ENCODE results near the gene NDEL1. TPM values are rescaled to one million over a fixed set of nuclear protein-coding genes. Genes with fewer than 3 reads are reported as not detected.

NDEL1 gene
- total RNA-seq, 1 experiment from 2014 or later = 28.6 TPM

DNA sequence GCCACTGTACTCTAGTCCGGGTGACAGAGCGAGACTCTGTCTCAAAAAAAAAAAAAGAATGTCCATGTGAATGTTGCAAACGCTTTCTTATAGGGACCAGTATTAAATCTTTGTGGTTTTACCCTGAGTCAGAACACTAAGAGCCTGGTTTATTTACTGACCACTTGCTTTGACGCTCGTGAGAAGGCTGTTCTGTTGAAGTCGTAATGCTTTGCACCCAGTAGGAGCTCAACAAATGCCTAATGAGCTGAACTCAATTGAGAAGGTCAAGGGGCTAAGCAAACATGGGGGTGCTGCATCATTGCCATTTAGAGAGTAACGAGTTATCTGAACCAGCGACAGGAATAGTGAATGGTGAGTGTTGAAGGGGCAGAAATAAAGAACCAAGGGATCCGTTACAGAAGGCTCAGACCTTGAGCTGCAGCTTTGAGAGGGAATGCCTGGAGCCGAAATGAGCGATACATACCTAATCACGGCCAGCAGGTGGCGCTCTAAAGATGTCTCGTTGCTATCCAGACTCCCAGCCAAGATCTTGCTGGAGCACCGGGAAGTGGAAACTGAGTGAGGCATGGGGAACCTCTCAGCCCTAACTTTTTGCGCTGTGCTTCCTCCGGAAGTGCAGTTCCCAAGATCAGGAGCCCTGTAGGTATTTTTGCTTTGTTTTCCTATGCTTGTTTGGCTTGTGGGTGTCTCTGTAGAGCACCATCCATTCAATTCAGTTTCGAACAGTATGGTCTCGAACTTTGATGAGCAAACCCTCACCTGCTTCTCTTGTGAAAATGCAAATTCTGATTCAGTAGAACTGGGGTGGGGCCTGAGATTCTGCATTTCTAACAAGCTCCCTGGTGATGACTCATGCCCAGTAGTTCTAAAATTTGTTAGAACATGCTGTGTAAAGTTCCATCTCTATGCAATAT is 25.5 kb upstream of the NDEL1 start:
- in situ Hi-C loops (cut with HindIII; ENCODE audit: low pct_unique_long_range_greater_than_20kb, low sequenced_read_pairs) = no loop called here
- DNase-seq (ENCODE audit: low read depth, low spot score) = peak; percentile 94

DNA sequence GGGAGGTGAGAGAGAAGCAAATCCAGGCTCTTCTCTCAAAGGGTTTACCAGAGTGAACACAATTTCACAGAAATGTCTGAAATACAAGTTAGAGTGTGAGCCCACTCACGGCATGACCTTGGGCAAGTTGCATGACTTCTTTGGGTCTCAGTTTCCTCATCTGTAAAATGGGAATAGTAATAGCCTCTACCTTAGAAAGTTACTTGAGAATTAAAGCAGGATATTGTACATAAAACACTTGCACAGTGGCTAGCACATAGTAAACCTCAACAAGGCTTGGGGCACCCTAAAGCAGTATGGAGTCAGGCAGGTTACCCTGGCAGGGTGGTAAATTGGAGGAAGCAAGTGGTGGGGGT is 24.8 kb upstream of the NDEL1 start:
- in situ Hi-C loops (cut with HindIII; ENCODE audit: low pct_unique_long_range_greater_than_20kb, low sequenced_read_pairs) = no loop called here
- no peak for DNase-seq (ENCODE audit: low read depth, low spot score)

DNA sequence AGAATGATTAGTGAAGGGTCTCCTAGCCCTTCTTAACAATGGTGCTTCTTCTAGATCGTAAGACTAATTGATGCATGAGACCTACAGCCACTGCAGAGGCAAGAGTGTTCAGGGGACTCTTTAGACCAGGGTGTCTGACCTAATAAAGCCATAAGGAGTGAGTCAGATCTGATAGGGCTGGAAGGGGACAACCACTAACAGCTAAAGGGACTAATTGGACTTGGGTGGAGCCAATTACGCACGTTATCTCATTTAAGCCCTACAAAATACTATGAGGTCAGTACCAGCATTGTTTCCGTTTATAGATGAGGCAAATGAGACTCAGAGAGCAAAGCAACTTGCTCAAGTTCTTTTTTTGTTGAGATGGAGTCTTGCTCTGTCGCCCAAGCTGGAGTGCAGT is 23.6 kb upstream of the NDEL1 start:
- DNase-seq (ENCODE audit: low read depth, low spot score) = no peak
- in situ Hi-C loops (cut with HindIII; ENCODE audit: low pct_unique_long_range_greater_than_20kb, low sequenced_read_pairs) = no loop called here

DNA sequence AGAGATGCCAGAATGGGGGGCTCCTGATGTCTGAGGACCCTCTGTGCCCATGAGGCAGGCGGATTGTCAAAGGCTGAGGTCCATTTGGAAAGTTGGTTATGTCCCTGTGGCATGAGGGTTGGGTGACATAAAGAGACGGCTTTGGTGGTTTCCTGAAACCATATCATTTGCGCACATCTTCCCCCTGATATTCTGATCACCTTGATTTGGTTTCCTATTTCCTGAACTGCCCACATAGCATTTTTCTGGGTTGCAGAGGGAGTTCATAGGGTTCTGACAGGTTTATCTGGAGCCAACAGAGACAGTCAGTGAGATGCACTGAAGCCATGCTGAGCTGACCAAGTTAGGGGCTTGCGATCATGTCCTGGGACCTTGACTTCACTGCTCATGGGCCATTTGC is 22.4 kb upstream of the NDEL1 start:
- DNase-seq (ENCODE audit: low read depth, low spot score) = no peak
- in situ Hi-C loops (cut with HindIII; ENCODE audit: low pct_unique_long_range_greater_than_20kb, low sequenced_read_pairs) = no loop called here

DNA sequence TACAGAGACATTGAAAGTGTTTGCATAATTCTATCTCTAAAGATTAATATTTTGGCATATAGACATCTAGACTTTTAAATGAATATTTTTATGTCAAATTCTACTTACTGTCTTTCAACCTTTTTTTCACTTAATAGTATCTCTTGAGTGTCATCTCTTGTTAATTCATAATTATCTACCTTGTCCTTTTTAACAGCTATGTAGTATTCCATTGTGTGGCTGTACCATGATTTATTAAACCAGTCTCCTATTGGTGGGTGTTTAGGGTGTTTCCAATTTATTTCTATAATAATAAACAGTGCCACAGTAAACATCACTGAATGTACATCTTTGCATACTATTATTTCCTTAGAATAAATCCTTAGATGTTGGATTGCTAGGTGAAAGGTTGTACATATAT is 21.7 kb upstream of the NDEL1 start:
- DNase-seq (ENCODE audit: low read depth, low spot score) = no peak

DNA sequence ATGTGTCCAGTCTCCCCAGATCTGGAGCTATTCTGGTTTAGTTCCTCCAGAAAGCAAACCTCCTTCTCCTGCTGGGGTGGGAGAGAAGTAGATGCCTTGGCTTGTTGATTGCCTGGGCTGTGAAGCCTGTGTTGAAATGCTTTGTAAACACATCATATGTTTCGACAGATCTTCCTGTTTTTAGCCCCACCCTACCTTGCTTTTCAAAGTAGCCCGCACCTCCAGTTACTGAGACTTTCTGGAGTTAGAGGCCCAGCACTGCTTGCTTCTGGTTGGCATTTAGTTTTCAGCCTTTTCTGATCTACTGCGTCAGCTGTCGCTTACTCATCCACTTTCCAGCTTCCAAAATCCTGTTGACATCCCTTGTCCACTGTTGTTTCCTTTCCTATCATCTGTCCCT is 17.9 kb upstream of the NDEL1 start:
- DNase-seq (ENCODE audit: low read depth, low spot score) = no peak
- in situ Hi-C loops (cut with HindIII; ENCODE audit: low pct_unique_long_range_greater_than_20kb, low sequenced_read_pairs) = no loop called here

More for the DNA sequence above, 21.7 kb upstream of the NDEL1 start:
- in situ Hi-C loops (cut with HindIII; ENCODE audit: low pct_unique_long_range_greater_than_20kb, low sequenced_read_pairs) = no loop called here

DNA sequence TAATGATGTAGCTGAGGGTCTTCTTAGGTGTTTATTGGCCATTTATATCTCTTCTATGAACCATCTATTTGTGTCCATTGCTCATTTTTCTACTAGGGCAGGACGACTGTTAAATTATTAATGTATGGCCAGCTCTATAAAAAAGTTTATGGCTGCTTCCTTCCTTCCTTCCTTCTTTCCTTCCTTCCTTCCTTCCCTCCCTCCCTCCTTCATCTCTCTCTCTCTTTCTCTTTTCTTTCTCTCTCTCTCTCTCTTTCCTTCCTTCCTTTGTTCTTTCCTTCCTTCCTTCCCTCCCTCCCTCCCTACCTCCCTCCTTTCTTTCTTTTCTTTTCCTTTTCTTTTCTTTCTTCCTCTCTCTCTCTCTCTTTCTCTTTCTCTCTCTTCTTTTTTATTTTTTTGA is 17.2 kb upstream of the NDEL1 start:
- in situ Hi-C loops (cut with HindIII; ENCODE audit: low pct_unique_long_range_greater_than_20kb, low sequenced_read_pairs) = no loop called here
- no peak for DNase-seq (ENCODE audit: low read depth, low spot score)

DNA sequence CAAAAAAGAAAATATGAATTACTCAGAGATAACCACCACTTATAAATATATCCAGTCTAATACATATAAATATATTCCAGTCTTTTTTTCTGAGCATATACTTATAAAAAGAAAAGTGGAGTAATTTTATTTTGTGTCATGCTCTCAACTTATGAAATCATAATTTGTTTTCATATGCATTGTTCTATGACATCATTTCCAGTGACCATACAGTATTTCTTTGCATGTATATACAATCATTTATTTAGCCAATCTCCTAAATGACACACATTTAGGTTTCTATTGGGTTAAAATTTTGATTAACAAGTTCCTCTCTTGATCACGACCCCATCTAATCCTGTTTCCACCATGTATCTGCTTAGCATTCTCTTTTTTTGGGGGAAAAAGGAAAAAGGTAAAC is 16.4 kb upstream of the NDEL1 start:
- DNase-seq (ENCODE audit: low read depth, low spot score) = no peak
- in situ Hi-C loops (cut with HindIII; ENCODE audit: low pct_unique_long_range_greater_than_20kb, low sequenced_read_pairs) = no loop called here

DNA sequence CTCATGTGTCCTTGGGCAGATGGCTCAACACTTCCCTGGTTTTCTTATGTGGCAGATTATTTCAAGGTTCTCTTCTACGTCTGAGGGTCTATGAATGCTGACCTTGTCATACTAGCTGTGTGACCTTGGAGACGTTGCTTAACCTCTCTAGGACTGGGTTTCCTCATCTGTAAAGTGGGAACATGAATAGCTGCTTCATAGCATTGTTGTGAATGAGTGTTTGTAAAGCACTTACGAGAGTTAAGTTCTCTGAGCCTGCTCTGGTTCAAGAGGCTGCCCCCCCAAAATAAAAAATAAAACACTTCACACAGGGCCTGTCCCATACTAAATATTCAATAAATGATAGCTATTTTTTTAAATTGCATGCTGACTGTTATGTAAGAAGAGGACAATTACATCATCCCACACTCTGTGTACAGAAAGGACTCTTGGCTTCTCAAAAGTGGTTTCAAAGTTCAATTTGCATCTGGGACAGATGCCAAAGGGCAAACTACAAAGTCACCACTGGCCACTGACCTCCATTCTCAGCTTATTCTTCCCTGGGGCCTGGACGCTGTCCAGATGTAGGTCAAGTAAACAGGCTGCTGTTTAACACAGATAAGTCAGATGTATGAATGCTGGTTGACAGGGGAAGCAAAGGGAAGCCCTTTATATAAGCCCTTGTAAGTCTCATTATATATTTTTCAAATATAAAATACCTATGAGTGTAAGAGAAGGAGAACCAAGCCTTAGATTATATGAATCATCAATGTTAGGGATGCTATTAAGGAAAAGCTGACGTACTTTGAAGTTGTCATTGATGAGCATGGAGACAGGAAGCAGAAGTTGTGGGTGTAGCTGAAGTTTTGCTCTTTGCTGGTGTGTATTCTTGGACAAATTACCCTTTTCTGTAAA is 15.4 kb upstream of the NDEL1 start:
- no peak for DNase-seq (ENCODE audit: low read depth, low spot score)
- in situ Hi-C loops (cut with HindIII; ENCODE audit: low pct_unique_long_range_greater_than_20kb, low sequenced_read_pairs) = no loop called here

DNA sequence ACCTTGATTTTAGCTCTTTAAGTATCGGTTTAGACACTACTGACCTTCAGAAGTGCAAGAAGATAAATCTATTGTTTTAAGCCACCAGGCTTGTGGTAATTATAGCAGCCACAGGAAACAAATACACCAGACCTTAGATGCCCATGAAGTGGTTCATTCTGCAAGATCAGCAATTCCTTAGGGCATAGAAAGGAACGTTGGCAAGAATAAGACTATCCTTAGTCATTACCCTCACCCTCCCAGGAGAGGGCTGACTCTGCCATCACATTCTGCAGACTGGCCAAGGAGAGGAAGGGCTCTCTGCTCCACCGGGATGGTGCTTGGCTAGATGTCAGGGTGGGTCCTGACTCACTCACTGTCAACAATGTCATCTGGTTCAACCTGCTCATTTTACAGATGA is 14.1 kb upstream of the NDEL1 start:
- DNase-seq (ENCODE audit: low read depth, low spot score) = no peak
- in situ Hi-C loops (cut with HindIII; ENCODE audit: low pct_unique_long_range_greater_than_20kb, low sequenced_read_pairs) = no loop called here

DNA sequence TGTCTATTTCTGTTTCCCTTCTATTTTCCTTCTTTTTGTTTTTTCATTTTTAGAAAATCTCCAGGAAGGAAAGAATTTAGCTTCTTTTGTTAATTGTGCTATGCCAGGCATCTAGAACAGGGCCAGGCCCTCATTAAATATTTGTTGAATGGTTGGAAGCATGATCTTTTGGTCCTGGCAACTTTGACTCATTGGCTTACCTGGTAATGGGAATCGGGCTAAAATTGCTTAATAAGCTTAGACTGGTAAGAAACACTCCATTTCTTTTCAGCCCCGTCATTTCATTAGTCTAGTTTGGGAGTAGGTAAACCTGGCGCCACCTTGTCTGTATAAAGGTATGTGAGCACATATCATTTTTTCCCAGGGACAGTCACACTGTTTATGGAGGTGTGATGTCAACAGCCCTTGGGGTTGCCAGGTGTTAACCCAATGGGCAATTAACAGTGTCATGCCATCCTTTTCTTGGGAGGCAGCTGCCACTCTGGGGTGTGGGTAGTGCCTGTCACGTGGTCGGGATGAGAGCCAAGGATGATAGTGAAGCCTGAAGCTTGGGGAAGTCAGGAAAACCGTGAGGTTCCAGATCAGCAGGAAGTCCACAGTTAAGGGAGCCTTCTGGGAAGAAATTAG is 9.5 kb upstream of the NDEL1 start:
- DNase-seq (ENCODE audit: low read depth, low spot score) = no peak
- in situ Hi-C loops (cut with HindIII; ENCODE audit: low pct_unique_long_range_greater_than_20kb, low sequenced_read_pairs) = no loop called here

DNA sequence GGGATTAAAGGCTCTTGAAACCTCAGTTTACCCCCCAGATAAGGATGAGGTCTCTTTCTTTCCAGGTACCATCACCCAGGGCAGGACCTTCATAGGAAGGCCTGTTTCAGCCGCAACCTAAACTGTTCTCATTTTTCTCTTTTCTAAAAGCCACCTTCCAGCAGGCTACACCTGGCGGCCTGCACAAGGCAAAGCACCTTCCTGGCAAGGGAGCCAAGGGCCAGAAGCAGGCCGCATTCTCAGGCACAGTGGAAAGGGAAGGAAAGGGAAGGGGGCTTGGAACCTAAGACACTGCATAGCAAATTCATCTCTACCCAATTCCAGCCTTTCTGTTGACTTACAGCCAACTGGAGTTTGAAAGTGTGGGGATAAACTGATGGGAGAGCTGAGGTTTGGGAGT is 8.9 kb upstream of the NDEL1 start:
- DNase-seq (ENCODE audit: low read depth, low spot score) = no peak
- in situ Hi-C loops (cut with HindIII; ENCODE audit: low pct_unique_long_range_greater_than_20kb, low sequenced_read_pairs) = no loop called here

DNA sequence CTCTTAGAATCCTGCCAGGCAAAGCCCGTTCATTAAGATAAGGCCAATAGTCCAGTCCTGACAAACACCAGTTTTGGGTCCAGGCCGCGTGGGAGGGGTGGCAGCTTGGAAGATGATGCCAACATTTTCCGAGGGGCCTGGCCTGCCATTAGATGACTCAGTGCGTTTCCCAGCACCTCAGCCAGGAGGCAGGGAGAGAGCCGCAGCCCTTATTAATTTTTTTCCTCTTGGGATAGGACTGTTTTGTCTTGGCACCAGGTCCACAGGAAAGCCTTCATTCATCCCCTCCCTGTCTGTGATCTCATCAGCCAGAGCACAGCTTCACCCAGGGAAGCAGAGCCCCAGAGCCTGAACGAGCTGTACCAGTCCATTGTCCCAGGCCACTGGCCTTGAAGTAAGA is 4.7 kb upstream of the NDEL1 start:
- DNase-seq (ENCODE audit: low read depth, low spot score) = no peak
- in situ Hi-C loops (cut with HindIII; ENCODE audit: low pct_unique_long_range_greater_than_20kb, low sequenced_read_pairs) = no loop called here

DNA sequence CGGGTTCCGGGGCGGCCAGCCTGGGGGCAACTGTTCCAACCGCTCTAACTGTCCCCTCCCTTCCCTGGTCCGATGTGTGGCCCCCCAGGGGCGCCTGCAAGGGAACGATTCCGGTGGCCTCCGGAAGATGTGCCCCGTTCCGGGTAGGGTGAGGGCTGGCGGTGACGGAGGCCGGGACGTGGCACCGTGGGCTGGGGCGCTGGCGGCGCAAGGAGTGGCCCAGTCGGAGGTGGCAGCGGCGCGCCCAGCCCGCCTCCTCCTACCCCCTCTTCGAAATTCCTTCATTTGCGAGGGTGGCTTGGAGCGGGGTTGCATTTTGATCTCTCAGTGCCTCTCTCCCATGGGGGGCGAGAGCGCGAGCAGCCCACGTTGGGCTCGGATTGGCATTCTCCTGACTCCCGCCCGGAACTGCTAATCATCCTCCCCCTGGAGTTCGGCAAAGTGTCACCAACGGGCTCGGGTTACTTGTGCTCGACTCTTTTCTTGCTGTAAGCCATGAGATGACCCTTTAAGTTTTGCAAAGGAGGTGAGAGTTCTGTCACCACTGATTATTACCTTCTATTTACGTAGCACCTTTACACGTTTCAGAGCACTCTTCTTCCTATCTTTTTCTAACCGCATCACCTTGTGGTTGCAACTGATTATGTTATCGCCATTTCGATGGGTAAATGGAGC is 622 bp downstream of the NDEL1 start:
- peak; percentile 42 for DNase-seq (ENCODE audit: low read depth, low spot score)
- in situ Hi-C loops (cut with HindIII; ENCODE audit: low pct_unique_long_range_greater_than_20kb, low sequenced_read_pairs) = no loop called here

DNA sequence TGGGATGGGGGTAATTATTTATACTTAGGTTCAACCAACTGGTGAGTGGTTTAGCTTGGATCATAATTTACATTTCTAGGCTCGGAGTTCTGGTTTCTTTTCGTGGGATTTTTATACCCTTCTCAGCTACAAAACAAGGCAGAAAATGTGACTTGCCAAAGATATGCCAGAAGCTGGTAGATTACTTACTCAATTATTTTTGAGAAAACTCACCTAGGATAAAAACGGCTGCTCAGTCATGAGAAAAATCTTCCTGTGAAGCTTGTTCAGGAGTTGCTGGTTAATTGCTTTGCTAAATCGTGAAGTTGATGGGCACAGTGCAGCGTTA is 1.1 kb downstream of the NDEL1 start:
- DNase-seq (ENCODE audit: low read depth, low spot score) = no peak
- in situ Hi-C loops (cut with HindIII; ENCODE audit: low pct_unique_long_range_greater_than_20kb, low sequenced_read_pairs) = no loop called here

DNA sequence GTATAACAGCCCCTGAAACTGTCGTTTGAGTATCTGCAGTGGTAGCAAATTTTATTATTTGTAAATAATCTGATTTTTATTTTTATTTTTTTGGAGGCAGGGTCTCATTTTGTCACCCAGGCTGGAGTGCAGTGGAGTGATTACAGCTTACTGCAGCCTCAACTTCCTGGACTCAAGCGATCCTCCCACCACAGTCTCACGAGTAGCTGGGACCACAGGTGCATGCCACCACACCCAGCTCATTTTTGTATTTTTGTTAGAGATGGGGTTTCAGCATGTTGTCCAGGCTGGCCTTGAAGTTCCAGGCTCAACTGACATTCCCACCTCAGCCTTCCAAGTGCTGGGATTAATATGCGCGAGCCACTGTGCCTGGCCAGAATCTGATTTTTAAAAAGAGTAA is 2.8 kb downstream of the NDEL1 start:
- no peak for DNase-seq (ENCODE audit: low read depth, low spot score)
- in situ Hi-C loops (cut with HindIII; ENCODE audit: low pct_unique_long_range_greater_than_20kb, low sequenced_read_pairs) = no loop called here

DNA sequence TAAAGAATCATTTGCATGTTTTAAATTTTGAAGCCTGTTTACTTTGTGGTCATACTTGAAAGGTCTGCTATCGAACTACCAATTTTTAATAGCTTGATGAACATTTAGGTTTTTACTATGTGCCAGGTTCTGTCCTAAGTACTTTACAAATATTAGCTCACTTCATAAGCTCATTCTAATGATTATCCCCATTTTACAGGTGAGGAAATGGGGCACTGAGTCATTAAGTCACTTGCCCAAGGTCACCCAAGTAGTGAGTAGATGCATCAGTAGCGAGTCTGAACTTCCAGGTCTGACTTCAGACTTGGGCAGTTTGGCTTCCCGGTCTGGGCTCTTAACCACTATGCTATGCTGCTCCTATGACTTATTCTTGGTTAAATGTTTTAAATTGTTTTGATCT is 4.0 kb downstream of the NDEL1 start:
- in situ Hi-C loops (cut with HindIII; ENCODE audit: low pct_unique_long_range_greater_than_20kb, low sequenced_read_pairs) = no loop called here
- DNase-seq (ENCODE audit: low read depth, low spot score) = no peak

DNA sequence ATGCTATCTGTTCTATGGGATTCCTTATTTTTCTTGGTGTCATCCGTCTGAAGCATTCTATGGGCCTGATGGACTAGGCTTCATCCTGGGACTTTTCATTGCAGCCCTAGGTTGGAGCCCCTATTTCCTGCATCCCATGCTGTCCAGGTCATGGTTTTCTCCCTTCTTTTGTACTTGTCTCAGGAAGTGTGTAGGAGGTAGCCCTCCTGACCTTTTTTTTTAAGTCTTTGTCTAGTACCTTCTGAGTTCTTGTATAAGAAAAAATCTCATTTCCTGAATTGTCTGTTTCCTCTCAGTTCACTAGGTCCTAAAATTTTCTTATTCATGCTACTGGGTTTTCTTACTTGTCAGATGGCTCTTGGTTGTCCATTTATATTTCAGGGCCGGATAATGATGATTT is 6.0 kb downstream of the NDEL1 start:
- in situ Hi-C loops (cut with HindIII; ENCODE audit: low pct_unique_long_range_greater_than_20kb, low sequenced_read_pairs) = no loop called here
- no peak for DNase-seq (ENCODE audit: low read depth, low spot score)
